Measurements from ENCODE around the gene CTDSP1. TPM values are rescaled to one million over a fixed set of nuclear protein-coding genes. Genes with fewer than 3 reads are reported as not detected.

Gene CTDSP1
- total and polyA plus RNA-seq, 4 donors = 38.3 to 76.5 (median 56.6) TPM

DNA sequence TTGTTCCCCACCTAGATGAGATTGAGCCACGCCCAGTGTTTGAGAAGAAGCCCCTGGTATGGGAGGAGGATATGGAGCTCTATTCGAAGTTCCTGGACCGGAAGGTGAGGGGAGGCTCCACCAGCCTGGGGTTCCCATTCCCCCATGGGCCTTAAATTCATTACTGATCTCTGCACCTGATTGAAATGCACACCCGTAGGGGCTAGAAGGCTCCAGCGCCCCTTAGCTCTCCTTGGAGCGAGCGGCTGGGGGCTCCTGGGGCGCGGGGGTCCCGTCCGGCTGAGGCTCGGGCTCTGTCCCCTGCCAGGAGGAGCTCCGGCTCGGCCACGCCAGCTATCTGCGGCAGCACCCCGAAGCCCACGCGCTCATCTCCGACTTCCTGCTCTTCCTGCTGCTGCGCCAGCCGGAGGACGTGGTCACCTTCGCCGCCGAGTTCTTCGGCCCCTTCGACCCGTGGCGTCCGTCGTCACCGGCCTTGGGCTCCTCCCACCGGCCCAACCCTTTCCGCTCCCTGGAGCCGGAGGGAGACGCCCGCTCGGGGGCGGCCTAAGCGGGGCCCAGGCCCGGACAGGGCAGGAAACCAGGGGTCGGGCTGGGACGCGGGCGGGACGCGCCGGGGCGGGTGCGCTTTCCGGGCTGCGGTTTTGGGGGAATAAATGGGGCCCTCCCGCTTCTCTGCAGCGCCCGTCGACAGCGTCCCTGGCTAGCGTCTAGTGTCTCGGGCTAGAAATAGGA, 32.1 kb upstream of the CTDSP1 start:
- WGBS = 3% methylated on average over 60 of the region's 60 CpGs
- Histone ChIP-seq H3K4me3 (ENCODE audit: low read depth in 1 of 3, low read length in 3 of 3) (peak overlapping the region; percentile 67 to 83 (median 68)), H3K27me3 (ENCODE audit: control insufficient read depth in 4 of 4, insufficient read depth in 4 of 4, low read length in 3 of 4) (no peaks in the 10 kb centered on the region), H3K27ac (ENCODE audit: low read depth in 1 of 2, low read length in 2 of 2) (peak overlapping the region; percentile 96 to 97), H3K36me3 (ENCODE audit: control insufficient read depth in 4 of 4, insufficient read depth in 3 of 4, low read depth in 1 of 4, low read length in 3 of 4) (no peaks in the 10 kb centered on the region), H3K4me1 (ENCODE audit: control insufficient read depth in 4 of 4, insufficient read depth in 4 of 4, low read length in 3 of 4) (peaks cover 0 to 5% (median under 1%) of the 10 kb centered on the region in 4 donors), H3K9ac (ENCODE audit: low read depth in 1 of 2, low read length in 2 of 2) (peak overlapping the region; percentile 72 to 92), H3K9me3 (ENCODE audit: control insufficient read depth in 4 of 4, low read length in 3 of 4) (no peaks in the 10 kb centered on the region)
- DNase-seq (ENCODE audit: low spot score) = peak; percentile 85
- TF ChIP-seq EGR1 (IDR thresholded peaks at IDR 0.05; ENCODE audit: low read depth in 2 of 2) (no peak), YY1 (IDR thresholded peaks at IDR 0.05) (peak; percentile 63), GABPA (IDR thresholded peaks at IDR 0.05 in 1 of 2, conservative IDR thresholded peaks at IDR 0.05 in 1 of 2) (peak in 1 of 2 donors; percentile 75), FOXA2 (IDR thresholded peaks at IDR 0.05) (no peak), JUND (IDR thresholded peaks at IDR 0.05) (no peak), SP1 (IDR thresholded peaks at IDR 0.05) (peak; percentile 65), ZBTB33 (IDR thresholded peaks at IDR 0.05) (no peak), RXRA (IDR thresholded peaks at IDR 0.05) (peak in 1 of 2 donors; percentile 47), RAD21 (IDR thresholded peaks at IDR 0.05) (peak; percentile 48 to 54), NR2F2 (IDR thresholded peaks at IDR 0.05) (no peak)
- TF ChIP-seq, protein P1, sequence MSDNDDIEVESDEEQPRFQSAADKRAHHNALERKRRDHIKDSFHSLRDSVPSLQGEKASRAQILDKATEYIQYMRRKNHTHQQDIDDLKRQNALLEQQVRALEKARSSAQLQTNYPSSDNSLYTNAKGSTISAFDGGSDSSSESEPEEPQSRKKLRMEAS (IDR thresholded peaks at IDR 0.05) = no peak
- TF ChIP-seq, protein P2, sequence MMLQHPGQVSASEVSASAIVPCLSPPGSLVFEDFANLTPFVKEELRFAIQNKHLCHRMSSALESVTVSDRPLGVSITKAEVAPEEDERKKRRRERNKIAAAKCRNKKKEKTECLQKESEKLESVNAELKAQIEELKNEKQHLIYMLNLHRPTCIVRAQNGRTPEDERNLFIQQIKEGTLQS (IDR thresholded peaks at IDR 0.05) = no peak
- TF ChIP-seq, protein P3, sequence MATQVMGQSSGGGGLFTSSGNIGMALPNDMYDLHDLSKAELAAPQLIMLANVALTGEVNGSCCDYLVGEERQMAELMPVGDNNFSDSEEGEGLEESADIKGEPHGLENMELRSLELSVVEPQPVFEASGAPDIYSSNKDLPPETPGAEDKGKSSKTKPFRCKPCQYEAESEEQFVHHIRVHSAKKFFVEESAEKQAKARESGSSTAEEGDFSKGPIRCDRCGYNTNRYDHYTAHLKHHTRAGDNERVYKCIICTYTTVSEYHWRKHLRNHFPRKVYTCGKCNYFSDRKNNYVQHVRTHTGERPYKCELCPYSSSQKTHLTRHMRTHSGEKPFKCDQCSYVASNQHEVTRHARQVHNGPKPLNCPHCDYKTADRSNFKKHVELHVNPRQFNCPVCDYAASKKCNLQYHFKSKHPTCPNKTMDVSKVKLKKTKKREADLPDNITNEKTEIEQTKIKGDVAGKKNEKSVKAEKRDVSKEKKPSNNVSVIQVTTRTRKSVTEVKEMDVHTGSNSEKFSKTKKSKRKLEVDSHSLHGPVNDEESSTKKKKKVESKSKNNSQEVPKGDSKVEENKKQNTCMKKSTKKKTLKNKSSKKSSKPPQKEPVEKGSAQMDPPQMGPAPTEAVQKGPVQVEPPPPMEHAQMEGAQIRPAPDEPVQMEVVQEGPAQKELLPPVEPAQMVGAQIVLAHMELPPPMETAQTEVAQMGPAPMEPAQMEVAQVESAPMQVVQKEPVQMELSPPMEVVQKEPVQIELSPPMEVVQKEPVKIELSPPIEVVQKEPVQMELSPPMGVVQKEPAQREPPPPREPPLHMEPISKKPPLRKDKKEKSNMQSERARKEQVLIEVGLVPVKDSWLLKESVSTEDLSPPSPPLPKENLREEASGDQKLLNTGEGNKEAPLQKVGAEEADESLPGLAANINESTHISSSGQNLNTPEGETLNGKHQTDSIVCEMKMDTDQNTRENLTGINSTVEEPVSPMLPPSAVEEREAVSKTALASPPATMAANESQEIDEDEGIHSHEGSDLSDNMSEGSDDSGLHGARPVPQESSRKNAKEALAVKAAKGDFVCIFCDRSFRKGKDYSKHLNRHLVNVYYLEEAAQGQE (IDR thresholded peaks at IDR 0.05) = peak; percentile 74
- TF ChIP-seq, protein P4, sequence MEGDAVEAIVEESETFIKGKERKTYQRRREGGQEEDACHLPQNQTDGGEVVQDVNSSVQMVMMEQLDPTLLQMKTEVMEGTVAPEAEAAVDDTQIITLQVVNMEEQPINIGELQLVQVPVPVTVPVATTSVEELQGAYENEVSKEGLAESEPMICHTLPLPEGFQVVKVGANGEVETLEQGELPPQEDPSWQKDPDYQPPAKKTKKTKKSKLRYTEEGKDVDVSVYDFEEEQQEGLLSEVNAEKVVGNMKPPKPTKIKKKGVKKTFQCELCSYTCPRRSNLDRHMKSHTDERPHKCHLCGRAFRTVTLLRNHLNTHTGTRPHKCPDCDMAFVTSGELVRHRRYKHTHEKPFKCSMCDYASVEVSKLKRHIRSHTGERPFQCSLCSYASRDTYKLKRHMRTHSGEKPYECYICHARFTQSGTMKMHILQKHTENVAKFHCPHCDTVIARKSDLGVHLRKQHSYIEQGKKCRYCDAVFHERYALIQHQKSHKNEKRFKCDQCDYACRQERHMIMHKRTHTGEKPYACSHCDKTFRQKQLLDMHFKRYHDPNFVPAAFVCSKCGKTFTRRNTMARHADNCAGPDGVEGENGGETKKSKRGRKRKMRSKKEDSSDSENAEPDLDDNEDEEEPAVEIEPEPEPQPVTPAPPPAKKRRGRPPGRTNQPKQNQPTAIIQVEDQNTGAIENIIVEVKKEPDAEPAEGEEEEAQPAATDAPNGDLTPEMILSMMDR (IDR thresholded peaks at IDR 0.05; ENCODE audit: low read depth, low read length, missing input control) = no peak

Data from liver (tissue), 9 donors.